Renal cortex interstitium (tissue), 11 donors: Measurements from ENCODE around the gene MPDZ. TPM values are rescaled to one million over a fixed set of nuclear protein-coding genes. Genes with fewer than 3 reads are reported as not detected.

Experiments used
- DNase-seq, 11 donors: peaks; one replicate each; pipeline ENCODE4 v3.0.0-alpha.2; 2013; ENCODE audit warnings: low read depth in 9 of 11, low spot score in 4 of 11; ENCODE audit errors: extremely low read depth in 1 of 11
- polyA plus RNA-seq, 3 donors: library from polyadenylated mRNA; unstranded; fragments of 120-200 nt; gene quantifications; one replicate each; pipeline ENCODE4 v1.2.1, GENCODE V29; 2013; ENCODE audit not compliant: insufficient read length in 3 of 3

MPDZ gene
- polyA plus RNA-seq, 3 donors = 48.5 to 52.2 (median 50.2) TPM

- no peak for DNase-seq
These were observed 120.5 kb downstream of the MPDZ start for GRCh38 chr9:13158986-13159385.

GRCh38 chr9:13151489-13151888 lies 128.0 kb downstream of the MPDZ start:
- DNase-seq = no peak

GRCh38 chr9:13149454-13149853 lies 130.0 kb downstream of the MPDZ start:
- DNase-seq = no peak

- no peak for DNase-seq
These were observed 132.7 kb downstream of the MPDZ start for GRCh38 chr9:13146840-13147239.

GRCh38 chr9:13145340-13145739 lies 134.2 kb downstream of the MPDZ start:
- no peak for DNase-seq

GRCh38 chr9:13144166-13144775 lies 135.2 kb downstream of the MPDZ start:
- no peak for DNase-seq

GRCh38 chr9:13143281-13143680 lies 136.2 kb downstream of the MPDZ start:
- no peak for DNase-seq

GRCh38 chr9:13142776-13143175 lies 136.7 kb downstream of the MPDZ start:
- DNase-seq = no peak

- no peak for DNase-seq
These were observed 137.9 kb downstream of the MPDZ start for GRCh38 chr9:13141629-13142028.

- no peak for DNase-seq
These were observed 138.5 kb downstream of the MPDZ start for GRCh38 chr9:13140843-13141592.

GRCh38 chr9:13139641-13140171 lies 139.8 kb downstream of the MPDZ start:
- DNase-seq = peak in 4 of 11 donors; percentile 16 to 41 (median 27)

GRCh38 chr9:13137426-13137825 lies 142.1 kb downstream of the MPDZ start:
- DNase-seq = peak in 7 of 11 donors; percentile 23 to 60 (median 32)

GRCh38 chr9:13131991-13132390 lies 147.5 kb downstream of the MPDZ start:
- DNase-seq = no peak

- no peak for DNase-seq
These were observed 148.1 kb downstream of the MPDZ start for GRCh38 chr9:13131416-13131815.

GRCh38 chr9:13128266-13128860 lies 151.1 kb downstream of the MPDZ start:
- DNase-seq = no peak

GRCh38 chr9:13127131-13127530 lies 152.4 kb downstream of the MPDZ start:
- DNase-seq = no peak

- DNase-seq = no peak
These were observed 154.2 kb downstream of the MPDZ start for GRCh38 chr9:13125261-13125660.

- DNase-seq = no peak
These were observed 156.6 kb downstream of the MPDZ start for GRCh38 chr9:13122756-13123369.

GRCh38 chr9:13118313-13118712 lies 161.2 kb downstream of the MPDZ start:
- no peak for DNase-seq

GRCh38 chr9:13116292-13116691 lies 163.2 kb downstream of the MPDZ start:
- DNase-seq = no peak
